Measurements from ENCODE around the gene GPI. TPM values are rescaled to one million over a fixed set of nuclear protein-coding genes. Genes with fewer than 3 reads are reported as not detected.

Gene GPI
- total RNA-seq, 1 experiment from 2014 or later = 370 TPM

GRCh38 chr19:34345947-34346351 lies 19.0 kb upstream of the GPI start:
- intact Hi-C loops (cut with micrococcal nuclease; ENCODE audit: unreplicated experiment) (no loop called here), in situ Hi-C loops (cut with HindIII; ENCODE audit: low pct_unique_long_range_greater_than_20kb, low sequenced_read_pairs) (no loop called here)
- CTCF ChIA-PET = interaction anchor here (1.1 kb wide), 1 partner anchor 13 kb away, joined by 6 read pairs; no protein-coding TSS in a partner anchor
- no TSS peak for BruUV-seq (replicated peaks)
- Histone ChIP-seq H3K4me1 (ENCODE audit: control insufficient read depth, insufficient read depth, low read length) (no peaks in the 10 kb centered on the region), H3K9me3 (ENCODE audit: control insufficient read depth, insufficient read depth, low read depth, low read length) (no peaks in the 10 kb centered on the region), H3K4me3 (ENCODE audit: low read depth in 2 of 2, low read length in 2 of 2) (no peak overlapping the region), H3K27me3 (ENCODE audit: control insufficient read depth, insufficient read depth, low read length) (no peaks in the 10 kb centered on the region), H3K36me3 (ENCODE audit: control insufficient read depth, insufficient read depth, low read length) (peaks cover 3% of the 10 kb centered on the region; the same call in 1 of the 2 replicates), H3K27ac (ENCODE audit: low read length) (no peak overlapping the region)
- TF ChIP-seq, protein P1, sequence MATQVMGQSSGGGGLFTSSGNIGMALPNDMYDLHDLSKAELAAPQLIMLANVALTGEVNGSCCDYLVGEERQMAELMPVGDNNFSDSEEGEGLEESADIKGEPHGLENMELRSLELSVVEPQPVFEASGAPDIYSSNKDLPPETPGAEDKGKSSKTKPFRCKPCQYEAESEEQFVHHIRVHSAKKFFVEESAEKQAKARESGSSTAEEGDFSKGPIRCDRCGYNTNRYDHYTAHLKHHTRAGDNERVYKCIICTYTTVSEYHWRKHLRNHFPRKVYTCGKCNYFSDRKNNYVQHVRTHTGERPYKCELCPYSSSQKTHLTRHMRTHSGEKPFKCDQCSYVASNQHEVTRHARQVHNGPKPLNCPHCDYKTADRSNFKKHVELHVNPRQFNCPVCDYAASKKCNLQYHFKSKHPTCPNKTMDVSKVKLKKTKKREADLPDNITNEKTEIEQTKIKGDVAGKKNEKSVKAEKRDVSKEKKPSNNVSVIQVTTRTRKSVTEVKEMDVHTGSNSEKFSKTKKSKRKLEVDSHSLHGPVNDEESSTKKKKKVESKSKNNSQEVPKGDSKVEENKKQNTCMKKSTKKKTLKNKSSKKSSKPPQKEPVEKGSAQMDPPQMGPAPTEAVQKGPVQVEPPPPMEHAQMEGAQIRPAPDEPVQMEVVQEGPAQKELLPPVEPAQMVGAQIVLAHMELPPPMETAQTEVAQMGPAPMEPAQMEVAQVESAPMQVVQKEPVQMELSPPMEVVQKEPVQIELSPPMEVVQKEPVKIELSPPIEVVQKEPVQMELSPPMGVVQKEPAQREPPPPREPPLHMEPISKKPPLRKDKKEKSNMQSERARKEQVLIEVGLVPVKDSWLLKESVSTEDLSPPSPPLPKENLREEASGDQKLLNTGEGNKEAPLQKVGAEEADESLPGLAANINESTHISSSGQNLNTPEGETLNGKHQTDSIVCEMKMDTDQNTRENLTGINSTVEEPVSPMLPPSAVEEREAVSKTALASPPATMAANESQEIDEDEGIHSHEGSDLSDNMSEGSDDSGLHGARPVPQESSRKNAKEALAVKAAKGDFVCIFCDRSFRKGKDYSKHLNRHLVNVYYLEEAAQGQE (IDR thresholded peaks at IDR 0.05; ENCODE audit: insufficient read depth in 1 of 2, low read depth in 2 of 2, low read length in 1 of 2) = no peak
- no peak for TF ChIP-seq POLR2AphosphoS5 (IDR thresholded peaks at IDR 0.05; ENCODE audit: low read depth, low read length)
- TF ChIP-seq TCF7L2 (IDR thresholded peaks at IDR 0.05; ENCODE audit: low read depth, low read length) = no peak
- no peak for TF ChIP-seq SIN3A (IDR thresholded peaks at IDR 0.05; ENCODE audit: borderline replicate concordance, insufficient read depth, low read depth, low read length)
- TF ChIP-seq CTCF (IDR thresholded peaks at IDR 0.05) = peak; percentile 97
- ATAC-seq (peak; percentile 93), DNase-seq (ENCODE audit: low read depth, low spot score) (peak; percentile 42)
- POLR2A ChIA-PET = no interaction called here

DNA sequence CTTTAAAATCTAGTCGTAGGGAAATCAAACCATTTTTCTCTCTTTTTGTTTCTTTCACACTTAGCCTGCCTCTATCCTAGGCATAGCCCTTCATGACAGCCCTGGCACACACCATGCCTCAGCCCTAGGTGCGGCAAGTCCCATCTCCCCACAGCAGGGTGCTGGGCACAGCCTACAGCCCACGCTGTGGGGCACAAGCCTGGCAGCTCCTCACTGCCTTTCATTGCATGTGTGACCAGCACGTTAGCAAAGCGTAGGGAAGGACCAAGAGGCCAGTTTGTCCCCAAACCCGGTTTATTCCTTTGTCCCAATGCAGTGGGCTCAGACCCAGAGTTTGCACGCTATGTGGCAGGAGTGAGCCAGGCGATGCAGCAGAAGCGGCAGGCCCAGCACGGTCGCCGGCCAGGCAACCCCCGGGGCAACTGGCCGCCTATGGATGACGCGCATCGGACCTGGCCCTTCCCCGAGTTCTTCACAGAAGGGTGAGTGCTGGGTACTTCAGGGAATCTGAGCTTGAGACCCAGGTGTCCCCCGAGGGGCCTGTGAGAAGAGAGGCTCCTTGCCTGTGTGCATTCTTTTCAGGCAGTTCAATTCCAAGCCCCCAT lies 17.3 kb upstream of the GPI start:
- no TSS peak for BruUV-seq (replicated peaks)
- in situ Hi-C loops (cut with HindIII; ENCODE audit: low pct_unique_long_range_greater_than_20kb, low sequenced_read_pairs) = no loop called here
- intact Hi-C loops (cut with micrococcal nuclease; ENCODE audit: unreplicated experiment) = no loop called here

More for the DNA sequence above, 17.3 kb upstream of the GPI start:
- TF ChIP-seq, protein P1 (IDR thresholded peaks at IDR 0.05; ENCODE audit: insufficient read depth in 1 of 2, low read depth in 2 of 2, low read length in 1 of 2) = no peak
- TF ChIP-seq POLR2AphosphoS5 (IDR thresholded peaks at IDR 0.05; ENCODE audit: low read depth, low read length) = no peak
- TF ChIP-seq TCF7L2 (IDR thresholded peaks at IDR 0.05; ENCODE audit: low read depth, low read length) = no peak
- no peak overlapping the region for H3K4me3 ChIP-seq (ENCODE audit: low read depth in 2 of 2, low read length in 2 of 2)
- no peaks in the 10 kb centered on the region for H3K9me3 ChIP-seq (ENCODE audit: control insufficient read depth, insufficient read depth, low read depth, low read length)
- ChIA-PET CTCF (interaction anchor here (0.7 kb wide), 2 partner anchors 73 to 85 kb away, joined by 4 to 5 read pairs; no protein-coding TSS in a partner anchor), POLR2A (no interaction called here)
- H3K27me3 ChIP-seq (ENCODE audit: control insufficient read depth, insufficient read depth, low read length) = no peaks in the 10 kb centered on the region
- no peak for DNase-seq (ENCODE audit: low read depth, low spot score)
- H3K4me1 ChIP-seq (ENCODE audit: control insufficient read depth, insufficient read depth, low read length) = no peaks in the 10 kb centered on the region
- H3K36me3 ChIP-seq (ENCODE audit: control insufficient read depth, insufficient read depth, low read length) = no peaks in the 10 kb centered on the region
- no peak for ATAC-seq
- no peak overlapping the region for H3K27ac ChIP-seq (ENCODE audit: low read length)

Data from Panc1 (cell line).